Measurements from ENCODE around the gene GATA3. TPM values are rescaled to one million over a fixed set of nuclear protein-coding genes. Genes with fewer than 3 reads are reported as not detected.
"Not testable (repeated sequence)": the region's sequence is repeated elsewhere in the genome, so short reads cannot be mapped to it uniquely, and the experiment has no call there.

The GATA3 gene
- total RNA-seq: 1.1 TPM
- long read RNA-seq: 0 reads

- peak; percentile 80 for DNase-seq
- intact Hi-C loops (cut with micrococcal nuclease): no loop called here
- ATAC-seq: peak; percentile 64
Observed at GRCh38 chr10:8054494-8055407, at the start of gene GATA3. GATA3 (plus strand) TSS chr10:8054688; CDS start chr10:8055656, 968 bp downstream.

DNA sequence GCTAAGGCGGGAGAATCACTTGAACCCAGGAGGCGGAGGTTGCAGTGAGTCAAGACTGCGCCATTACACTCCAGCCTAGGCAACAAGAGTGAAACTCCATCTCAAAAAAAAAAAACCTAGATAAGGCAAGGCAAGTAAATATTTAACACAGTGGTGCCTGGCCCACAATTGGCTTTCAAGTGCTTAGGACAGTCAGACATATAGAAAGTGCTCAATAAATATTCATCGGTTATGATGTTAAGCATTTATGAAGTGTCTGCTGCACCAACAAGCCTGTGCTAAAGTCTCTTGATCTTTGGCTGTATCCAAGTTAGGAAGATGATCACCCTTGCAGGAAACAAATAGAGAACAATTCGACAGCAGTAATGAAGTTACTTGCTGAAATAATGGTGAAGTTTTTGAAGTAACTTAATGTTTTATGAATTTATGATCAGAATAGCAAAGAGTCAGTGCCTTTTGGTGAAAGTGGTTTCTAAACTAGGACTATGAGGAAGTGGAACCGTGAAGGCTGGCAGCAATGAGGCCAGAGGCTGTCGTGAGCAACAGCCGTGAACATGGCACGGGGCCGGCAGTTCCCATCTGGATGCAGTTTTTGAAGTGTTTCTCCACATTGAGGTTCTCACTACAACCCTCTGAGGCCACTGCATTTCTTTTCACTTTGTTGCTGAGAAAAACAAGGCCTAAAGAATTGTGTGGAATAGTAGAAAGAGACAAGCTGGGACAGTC, 48.1 kb upstream of the GATA3 start:
- ATAC-seq: no peak
- DNase-seq: no peak
- intact Hi-C loops (cut with micrococcal nuclease): no loop called here

GRCh38 chr10:8009031-8009430, 45.5 kb upstream of the GATA3 start:
- intact Hi-C loops (cut with micrococcal nuclease): no loop called here
- ATAC-seq: no peak
- no peak for DNase-seq

DNA sequence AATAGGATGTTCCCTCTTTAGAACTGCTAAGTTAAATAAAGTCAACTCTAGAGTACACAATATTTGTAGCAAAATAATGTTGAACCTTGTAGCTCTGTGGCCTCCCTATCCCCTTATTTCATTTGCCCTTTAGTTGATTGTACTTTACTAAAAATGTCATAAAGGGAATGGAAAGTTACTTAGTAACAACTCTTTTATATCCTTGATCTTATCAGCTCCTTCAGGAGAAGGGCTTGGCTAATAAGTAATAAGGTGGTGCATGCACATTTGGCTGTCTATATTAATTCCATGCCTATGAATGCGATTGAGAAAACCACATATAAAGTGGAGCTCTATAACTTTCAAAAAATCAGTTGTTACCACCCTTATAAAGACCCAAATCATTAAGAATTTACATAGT, 41.5 kb upstream of the GATA3 start:
- DNase-seq: no peak

DNA sequence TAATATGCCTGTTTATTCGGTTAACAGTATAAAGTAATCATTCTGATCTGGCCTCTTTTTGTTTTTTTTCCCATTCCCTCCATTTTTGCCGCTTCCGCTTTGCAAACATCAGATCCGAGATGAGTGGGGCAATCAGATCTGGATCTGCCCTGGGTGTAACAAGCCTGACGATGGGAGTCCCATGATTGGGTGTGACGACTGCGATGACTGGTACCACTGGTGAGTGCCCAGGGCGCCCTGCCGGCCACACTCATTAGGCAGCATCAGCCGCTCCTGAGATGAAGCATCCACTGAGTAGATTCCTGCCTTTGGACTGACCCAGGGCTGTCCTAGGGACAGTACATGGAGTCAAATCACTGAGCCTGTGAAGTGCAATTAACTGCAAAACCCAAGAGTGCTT, 40.9 kb upstream of the GATA3 start:
- intact Hi-C loops (cut with micrococcal nuclease): no loop called here
- ATAC-seq: no peak

More for the DNA sequence above, 41.5 kb upstream of the GATA3 start:
- no peak for ATAC-seq
- intact Hi-C loops (cut with micrococcal nuclease): no loop called here

DNA sequence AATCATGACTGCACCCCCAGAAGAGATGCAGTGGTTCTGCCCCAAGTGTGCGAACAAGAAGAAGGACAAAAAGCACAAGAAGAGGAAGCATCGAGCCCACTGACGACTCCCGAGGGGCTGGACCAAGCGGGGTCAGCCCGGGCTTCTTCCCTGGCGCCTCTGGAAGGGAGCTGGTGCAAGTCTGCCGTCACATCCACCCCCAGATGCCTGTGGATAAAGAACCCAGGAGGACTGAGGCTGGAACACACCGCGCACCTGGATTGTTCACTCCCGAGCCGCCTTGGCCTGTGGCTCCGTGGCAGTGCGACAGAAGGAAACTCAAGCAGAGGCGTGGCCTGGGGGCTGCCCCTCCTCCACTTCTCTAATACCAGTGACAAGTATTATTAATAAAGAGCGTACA, 39.8 kb upstream of the GATA3 start:
- no peak for ATAC-seq
- intact Hi-C loops (cut with micrococcal nuclease): no loop called here
- DNase-seq: no peak

More for the DNA sequence above, 40.9 kb upstream of the GATA3 start:
- no peak for DNase-seq

DNA sequence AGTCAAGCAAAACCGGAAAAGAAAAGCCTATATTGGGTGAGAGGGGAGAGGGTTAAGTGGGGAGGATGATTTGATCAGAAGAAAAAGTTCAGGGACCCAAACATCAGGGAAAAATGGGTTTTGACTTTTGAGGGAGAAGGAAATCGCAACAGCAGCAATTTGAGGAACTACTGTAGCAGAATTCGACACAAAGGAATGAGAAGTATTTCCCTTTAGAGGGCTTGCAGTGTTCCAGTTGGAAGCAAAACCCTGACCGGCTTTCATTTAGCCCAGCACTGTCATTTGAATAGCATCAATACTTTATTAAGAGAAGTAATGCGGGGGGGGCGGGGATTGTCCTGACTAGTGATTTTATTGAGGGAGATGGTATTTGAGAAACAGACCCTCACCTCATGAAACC, 37.2 kb upstream of the GATA3 start:
- DNase-seq (no peak), ATAC-seq (no peak)
- intact Hi-C loops (cut with micrococcal nuclease): no loop called here

- DNase-seq (no peak), ATAC-seq (no peak)
- intact Hi-C loops (cut with micrococcal nuclease): no loop called here
Observed at GRCh38 chr10:8023321-8023720, 31.2 kb upstream of the GATA3 start.

GRCh38 chr10:8023851-8024250, 30.6 kb upstream of the GATA3 start:
- DNase-seq: no peak
- intact Hi-C loops (cut with micrococcal nuclease): no loop called here
- no peak for ATAC-seq

GRCh38 chr10:8026349-8027259, 27.9 kb upstream of the GATA3 start:
- DNase-seq: no peak
- no peak for ATAC-seq
- intact Hi-C loops (cut with micrococcal nuclease): no loop called here

DNA sequence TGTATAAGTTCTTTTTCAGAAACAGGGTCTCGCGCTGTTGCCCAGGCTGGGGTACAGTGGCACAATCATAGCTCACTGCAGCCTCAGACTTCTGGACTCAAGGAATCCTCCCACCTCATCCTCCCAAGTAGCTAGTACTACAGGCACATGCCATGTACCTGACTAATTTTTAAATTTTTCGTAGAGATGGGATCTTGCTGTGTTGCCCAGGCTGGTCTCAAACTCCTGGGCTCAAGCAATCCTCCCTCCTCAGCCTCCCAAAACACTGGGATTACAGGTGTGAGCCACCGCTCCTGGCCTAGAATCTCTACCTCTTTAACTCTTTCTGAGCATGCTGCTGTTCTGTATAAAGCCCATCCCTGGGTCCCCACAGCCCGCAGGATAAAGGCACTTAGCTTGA, 23.3 kb upstream of the GATA3 start:
- DNase-seq; intact Hi-C loops (cut with micrococcal nuclease); ATAC-seq: not testable (repeated sequence)

GRCh38 chr10:8032558-8032957, 21.9 kb upstream of the GATA3 start:
- DNase-seq: no peak
- ATAC-seq: no peak
- intact Hi-C loops (cut with micrococcal nuclease): no loop called here

GRCh38 chr10:8033812-8034465, 20.5 kb upstream of the GATA3 start:
- intact Hi-C loops (cut with micrococcal nuclease): no loop called here
- no peak for DNase-seq
- peak; percentile 54 for ATAC-seq

DNA sequence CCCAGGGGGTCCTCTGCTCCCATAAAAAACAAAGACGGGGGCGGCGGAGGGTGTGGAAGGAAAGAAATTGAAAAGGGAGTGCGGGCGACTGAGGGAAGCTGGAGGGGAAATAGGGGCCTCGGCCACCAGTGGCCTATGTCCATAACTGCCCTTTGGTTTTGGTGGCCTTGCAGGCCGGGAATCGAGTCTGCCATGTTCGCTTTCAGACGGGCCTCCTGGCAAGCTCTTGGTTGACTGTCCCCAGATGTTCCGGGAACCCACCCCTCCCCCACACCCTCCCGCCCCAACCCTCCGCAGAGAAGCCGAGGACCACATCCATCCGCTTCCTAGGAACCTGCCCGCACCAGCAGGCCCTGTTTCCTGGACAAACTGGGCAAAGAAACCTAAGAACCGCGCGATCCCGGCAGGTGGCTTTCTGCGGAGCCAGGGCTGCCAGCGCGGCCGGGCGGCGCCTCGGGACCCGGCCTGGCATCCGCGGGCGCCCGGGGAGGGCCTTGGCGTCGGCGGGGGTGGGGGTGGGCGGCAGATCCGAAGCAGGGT, 20.0 kb upstream of the GATA3 start:
- DNase-seq (no peak), ATAC-seq (no peak)
- intact Hi-C loops (cut with micrococcal nuclease): no loop called here

GRCh38 chr10:8035006-8035640, 19.4 kb upstream of the GATA3 start:
- DNase-seq (no peak), ATAC-seq (no peak)

DNA sequence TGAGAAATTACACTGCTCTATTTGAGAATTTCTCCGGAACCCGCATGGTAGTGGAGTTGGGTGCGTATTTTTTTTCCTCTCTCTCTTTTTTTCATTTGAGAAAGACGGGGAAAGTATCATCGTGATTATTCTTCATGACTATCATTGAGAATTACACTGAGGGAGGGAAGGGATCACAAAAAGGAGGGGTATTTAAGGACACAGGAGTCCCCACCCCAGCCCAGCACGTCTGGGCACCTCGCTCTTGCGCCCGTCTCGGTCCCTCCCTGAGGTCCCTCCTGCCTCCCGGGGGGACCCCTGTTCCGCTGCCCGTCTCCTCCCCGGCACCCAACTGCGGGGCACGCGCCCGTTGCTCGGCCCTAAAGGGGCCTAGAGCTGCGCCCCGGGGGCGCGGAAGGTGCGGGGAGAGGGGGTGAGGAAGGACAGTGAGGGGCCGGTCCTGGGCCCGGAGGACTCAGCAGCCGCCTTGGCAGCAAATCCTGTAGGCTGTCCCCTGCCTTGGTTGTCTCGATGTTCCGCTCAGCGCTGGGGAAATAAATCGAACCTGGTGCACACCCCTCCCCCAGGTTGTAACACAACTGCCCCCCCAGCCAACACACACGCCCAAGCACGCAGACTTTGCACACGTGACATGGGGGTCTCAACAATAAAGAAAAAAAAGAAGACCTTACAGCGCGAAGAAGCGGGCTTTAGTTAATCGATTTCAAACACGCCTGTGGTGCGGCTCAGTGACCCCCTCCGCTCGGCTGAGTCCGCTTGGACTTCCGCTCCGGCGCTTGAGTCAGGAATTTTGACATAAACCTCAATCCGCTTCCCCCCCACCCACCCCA, 18.6 kb upstream of the GATA3 start:
- no peak for DNase-seq
- intact Hi-C loops (cut with micrococcal nuclease): no loop called here
- no peak for ATAC-seq

More at GRCh38 chr10:8035006-8035640, 19.4 kb upstream of the GATA3 start:
- intact Hi-C loops (cut with micrococcal nuclease): no loop called here

DNA sequence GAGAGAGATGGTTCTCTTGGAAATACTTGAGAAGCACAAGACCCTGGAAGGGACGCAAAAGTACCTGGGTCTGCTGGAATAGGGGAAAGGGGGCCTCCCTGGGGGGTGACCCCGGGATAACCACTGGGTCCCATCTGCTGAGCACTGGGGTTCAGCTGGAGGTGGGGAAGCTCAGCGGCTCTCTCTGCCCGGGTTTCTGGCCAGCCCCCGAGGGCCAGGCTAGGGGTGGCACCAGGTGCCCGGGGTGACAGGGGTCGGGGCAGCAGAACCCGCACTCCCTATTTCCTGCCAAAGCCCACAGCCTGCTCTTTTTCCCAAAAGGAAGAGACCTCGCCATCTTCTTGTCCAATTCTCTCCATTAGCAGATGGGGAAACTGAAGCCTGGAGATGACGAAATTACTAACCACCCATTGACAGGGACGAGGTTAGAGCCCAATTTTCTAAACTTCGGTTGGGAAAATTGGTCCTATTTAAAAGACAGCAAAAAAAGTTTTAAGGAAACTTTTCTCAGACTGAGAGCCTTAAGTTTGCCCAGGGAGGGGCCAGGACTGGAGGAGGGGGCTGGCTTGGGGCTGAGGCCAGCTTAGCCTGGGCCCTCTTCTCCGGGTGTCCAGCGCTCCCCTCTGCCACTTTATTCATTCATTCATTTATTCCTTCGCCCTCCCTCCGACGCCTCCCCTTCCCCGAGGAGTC, 17.8 kb upstream of the GATA3 start:
- ATAC-seq (no peak), DNase-seq (no peak)
- intact Hi-C loops (cut with micrococcal nuclease): no loop called here

Measured in left ventricle myocardium superior (tissue), 1 donor.